Epithelial cell of esophagus (primary cell): ENCODE data around the gene PIP4K2A.
"Not testable (repeated sequence)": the region's sequence is repeated elsewhere in the genome, so short reads cannot be mapped to it uniquely, and the experiment has no call there.

Source experiments
- DNase-seq: peaks from one replicate; pipeline ENCODE4 v3.0.0; 2010; ENCODE audit warnings: low read depth
- H3K4me3 ChIP-seq: 2 replicates; pipeline ENCODE4 v1.5.1; 2011; ENCODE audit warnings: mild to moderate bottlenecking, low read length, control low read depth
- CTCF ChIP-seq: IDR thresholded peaks from 2 replicates; pipeline ENCODE4 v1.5.1; 2011; ENCODE audit warnings: low read depth, mild to moderate bottlenecking, low read length, control low read depth, inconsistent platforms; ENCODE audit not compliant: insufficient read depth; ENCODE audit errors: missing control alignments

Gene PIP4K2A

GRCh38 chr10:22697800-22698199, 16.6 kb downstream of the PIP4K2A start:
- no peak for TF ChIP-seq CTCF
- no peak for DNase-seq
- no peak overlapping the region for H3K4me3 ChIP-seq

GRCh38 chr10:22697101-22697500, 17.3 kb downstream of the PIP4K2A start:
- no peak for DNase-seq
- H3K4me3 ChIP-seq: no peak overlapping the region
- no peak for TF ChIP-seq CTCF

GRCh38 chr10:22693860-22694259, 20.5 kb downstream of the PIP4K2A start:
- no peak for TF ChIP-seq CTCF
- no peak for DNase-seq
- no peak overlapping the region for H3K4me3 ChIP-seq

- no peak overlapping the region for H3K4me3 ChIP-seq
- DNase-seq: no peak
- TF ChIP-seq CTCF: no peak
These were observed 21.0 kb downstream of the PIP4K2A start for GRCh38 chr10:22693371-22693784.

- H3K4me3 ChIP-seq, DNase-seq: not testable (repeated sequence)
These were observed 22.3 kb downstream of the PIP4K2A start for GRCh38 chr10:22692119-22692518.

- DNase-seq: peak; percentile 51
These were observed 23.6 kb downstream of the PIP4K2A start for GRCh38 chr10:22690614-22691431.

GRCh38 chr10:22690158-22690557, 24.2 kb downstream of the PIP4K2A start:
- H3K4me3 ChIP-seq: no peak overlapping the region
- no peak for TF ChIP-seq CTCF
- DNase-seq: no peak

More at GRCh38 chr10:22690614-22691431, 23.6 kb downstream of the PIP4K2A start:
- no peak overlapping the region for H3K4me3 ChIP-seq
- TF ChIP-seq CTCF: no peak
